GM12875 (cell line): ENCODE measurements around the gene P2RX4.

Experiments
- H3K4me3 ChIP-seq: one replicate; pipeline ENCODE4 v1.5.1; 2011; ENCODE audit warnings: low read depth, low read length, control low read depth
- TF ChIP-seq, protein P1 (sequence below): IDR thresholded peaks from 2 replicates; pipeline ENCODE4 v1.5.1; 2011; ENCODE audit warnings: low read depth, mild to moderate bottlenecking, control low read depth, inconsistent platforms, low read length, moderate library complexity, borderline replicate concordance; ENCODE audit not compliant: insufficient read depth

P2RX4 gene

DNA sequence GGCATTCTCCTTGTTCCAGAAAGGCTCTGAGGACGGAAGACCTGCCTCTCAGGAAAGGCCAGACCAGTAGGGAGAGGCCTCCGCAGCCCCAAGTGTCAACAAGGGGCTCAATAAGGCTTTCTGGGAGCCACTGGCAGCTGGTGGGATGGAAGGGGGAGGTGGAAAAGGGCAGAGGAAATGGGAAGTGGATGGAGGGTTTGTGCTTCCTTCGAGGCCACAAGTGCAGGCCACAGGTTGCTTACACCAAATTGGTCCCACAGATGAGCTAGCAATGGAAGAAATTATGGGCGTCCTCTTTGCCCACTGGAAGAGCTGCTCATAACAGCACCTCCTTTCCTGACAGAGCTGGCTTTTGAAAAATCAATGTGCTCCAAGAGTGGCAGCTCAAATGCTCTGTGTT is 28.2 kb downstream of the P2RX4 start:
- H3K4me3 ChIP-seq = no peak overlapping the region
- TF ChIP-seq, protein P1, sequence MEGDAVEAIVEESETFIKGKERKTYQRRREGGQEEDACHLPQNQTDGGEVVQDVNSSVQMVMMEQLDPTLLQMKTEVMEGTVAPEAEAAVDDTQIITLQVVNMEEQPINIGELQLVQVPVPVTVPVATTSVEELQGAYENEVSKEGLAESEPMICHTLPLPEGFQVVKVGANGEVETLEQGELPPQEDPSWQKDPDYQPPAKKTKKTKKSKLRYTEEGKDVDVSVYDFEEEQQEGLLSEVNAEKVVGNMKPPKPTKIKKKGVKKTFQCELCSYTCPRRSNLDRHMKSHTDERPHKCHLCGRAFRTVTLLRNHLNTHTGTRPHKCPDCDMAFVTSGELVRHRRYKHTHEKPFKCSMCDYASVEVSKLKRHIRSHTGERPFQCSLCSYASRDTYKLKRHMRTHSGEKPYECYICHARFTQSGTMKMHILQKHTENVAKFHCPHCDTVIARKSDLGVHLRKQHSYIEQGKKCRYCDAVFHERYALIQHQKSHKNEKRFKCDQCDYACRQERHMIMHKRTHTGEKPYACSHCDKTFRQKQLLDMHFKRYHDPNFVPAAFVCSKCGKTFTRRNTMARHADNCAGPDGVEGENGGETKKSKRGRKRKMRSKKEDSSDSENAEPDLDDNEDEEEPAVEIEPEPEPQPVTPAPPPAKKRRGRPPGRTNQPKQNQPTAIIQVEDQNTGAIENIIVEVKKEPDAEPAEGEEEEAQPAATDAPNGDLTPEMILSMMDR = no peak

DNA sequence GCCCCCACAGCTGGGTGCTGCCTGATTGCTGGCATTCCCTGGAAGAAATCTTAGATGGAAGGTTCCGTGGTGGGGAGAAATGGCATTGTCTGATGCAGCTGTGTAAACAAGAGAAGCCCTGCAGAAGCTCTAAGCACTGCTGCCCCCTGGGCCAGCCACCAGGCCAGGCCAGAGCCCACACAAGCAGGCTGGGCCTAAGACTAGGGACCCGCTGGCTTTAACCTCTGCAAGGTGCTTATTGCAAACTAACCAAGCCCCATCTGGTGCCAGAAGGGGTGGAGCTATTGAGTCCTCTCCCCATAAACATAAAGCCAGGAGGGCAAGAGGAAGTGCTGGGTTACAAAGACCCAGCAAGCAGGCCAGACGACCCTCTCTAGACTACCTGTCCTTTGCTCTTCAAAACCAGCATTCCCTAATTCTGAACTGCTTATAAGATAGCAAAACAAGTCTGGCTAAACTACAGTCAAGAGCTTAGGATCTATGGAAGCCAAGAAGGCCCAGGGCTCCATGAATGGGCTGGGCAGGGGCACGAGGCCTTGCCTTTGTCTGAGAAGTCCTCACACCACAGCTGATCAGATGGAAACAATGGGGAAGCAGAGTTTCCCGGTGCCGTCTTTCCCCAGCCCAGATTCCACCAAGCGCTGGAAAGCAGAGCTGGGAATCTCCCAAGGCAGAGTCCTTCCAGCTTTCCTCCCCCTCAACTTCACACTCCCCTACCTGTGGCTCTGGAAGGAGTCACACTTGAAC is 28.8 kb downstream of the P2RX4 start:
- TF ChIP-seq, protein P1 = no peak
- no peak overlapping the region for H3K4me3 ChIP-seq

DNA sequence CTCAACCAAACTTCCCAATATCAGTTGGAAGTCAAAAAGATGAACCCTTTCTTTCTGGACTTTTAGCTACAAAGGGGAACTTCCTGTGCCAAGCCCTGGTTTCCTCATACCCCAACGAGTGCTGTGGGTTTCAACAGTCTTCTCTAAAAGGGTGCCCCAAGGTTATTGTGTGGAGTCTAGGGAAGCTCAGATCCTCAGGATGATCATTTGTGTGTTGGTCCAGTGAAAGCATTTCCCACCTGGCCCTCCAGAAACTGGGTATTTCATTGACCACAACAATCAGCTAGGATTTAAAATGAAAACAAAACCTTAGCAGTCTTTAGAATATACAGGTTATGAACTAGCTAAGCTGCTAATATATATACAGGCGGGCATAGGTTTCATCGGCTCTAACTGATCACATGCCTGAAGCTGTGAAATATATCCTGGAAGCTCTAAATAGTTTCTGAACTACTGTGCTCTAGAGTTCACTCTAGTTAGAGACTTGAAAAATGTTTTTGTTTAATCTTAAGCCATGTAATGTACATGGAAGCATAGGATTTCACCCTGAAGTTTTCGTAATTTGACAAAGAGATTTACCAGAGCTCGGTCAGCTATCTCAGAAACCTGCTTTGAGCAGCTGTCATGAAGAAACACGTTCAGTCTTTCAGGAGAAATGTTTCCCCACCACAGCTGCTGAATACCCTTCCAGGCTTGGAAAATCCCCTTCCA is 29.6 kb downstream of the P2RX4 start:
- TF ChIP-seq, protein P1 = no peak
- no peak overlapping the region for H3K4me3 ChIP-seq

- no peak overlapping the region for H3K4me3 ChIP-seq
- TF ChIP-seq, protein P1 = no peak
Measured at GRCh38 chr12:121240062-121240420, 30.1 kb downstream of the P2RX4 start.

DNA sequence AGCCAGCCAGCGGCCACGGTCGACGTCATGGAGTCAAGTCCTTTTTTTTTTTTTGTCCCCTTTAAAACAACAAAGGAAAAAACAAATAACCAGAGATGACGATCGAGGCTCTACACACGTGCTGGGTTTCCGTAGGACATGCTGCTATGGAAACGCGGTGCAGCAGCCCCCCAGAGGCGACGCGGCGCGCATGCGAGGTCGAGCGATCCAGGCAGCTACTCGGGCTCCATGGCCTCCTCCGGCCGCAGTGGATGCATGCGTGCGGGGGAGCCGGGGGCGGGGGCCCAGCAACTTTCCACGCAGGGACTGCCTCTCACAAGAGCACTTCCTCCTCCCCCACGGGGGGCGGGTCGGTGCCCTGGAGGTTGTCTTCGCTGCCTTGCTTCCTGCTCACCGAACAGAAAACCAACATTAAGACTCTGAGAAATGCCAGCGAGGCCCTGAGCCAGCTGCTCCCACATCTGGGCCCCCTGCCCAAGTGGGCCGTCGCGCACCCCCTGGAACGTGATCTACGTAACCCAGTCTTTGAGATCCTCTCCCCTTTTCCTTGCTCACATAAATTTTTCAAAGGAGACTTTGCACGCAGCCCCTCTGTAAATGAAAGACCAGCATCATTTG is 30.7 kb downstream of the P2RX4 start:
- TF ChIP-seq, protein P1 = no peak
- no peak overlapping the region for H3K4me3 ChIP-seq

DNA sequence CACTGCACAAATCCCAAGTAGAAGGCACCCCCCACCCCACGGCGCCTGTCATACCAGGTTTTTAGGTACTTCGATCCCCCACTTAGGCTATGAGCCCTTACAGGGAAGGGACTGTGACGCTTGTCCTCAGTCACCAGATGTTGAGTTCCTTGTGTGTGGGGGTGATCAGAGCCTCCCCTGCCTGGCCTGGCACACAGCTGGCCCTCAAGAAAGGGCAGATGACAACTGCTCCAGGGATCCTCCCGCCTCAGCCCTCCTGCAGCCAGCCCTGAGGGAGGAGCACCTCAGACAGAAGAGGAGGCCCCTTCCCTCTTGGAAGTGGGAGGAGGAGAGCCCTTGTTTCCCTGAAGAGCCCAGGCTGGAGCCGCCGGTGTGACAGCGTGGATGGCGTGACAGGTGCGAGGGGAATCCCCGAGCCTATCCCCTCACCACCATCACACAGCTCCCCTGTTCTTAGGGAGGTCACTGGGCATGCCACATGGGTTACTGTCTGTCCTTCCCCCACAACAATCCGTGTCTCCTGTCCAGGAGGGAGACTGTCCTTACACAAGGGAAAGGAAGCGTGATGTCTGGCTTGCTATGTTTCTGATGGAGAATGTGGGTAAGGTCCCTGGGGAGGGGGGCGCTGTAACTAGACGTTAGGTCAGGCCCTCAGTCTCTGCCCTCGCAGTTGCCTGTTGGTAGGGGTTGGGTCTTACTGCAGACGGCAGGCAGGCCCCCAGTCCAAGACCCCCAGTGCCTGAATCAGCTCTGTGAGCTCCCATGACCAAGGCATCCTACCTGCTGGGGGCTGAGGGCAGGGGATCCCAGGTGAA is 31.4 kb downstream of the P2RX4 start:
- TF ChIP-seq, protein P1 = no peak
- H3K4me3 ChIP-seq = no peak overlapping the region
